NCI-H146 treated with DMSO at 0.1 percent for 48 hours (cell line): ENCODE data around the gene BTBD3.

Experiments used
- DNase-seq: peaks from one replicate; lab custom pipeline; 2025; ENCODE audit not compliant: unreplicated experiment; lab: John Stamatoyannopoulos, UW

The BTBD3 gene

GRCh38 chr20:11965602-11966001 is 47.9 kb downstream of the BTBD3 start:
- no peak for DNase-seq

GRCh38 chr20:11966186-11966585 is 48.5 kb downstream of the BTBD3 start:
- DNase-seq, result no peak

DNA sequence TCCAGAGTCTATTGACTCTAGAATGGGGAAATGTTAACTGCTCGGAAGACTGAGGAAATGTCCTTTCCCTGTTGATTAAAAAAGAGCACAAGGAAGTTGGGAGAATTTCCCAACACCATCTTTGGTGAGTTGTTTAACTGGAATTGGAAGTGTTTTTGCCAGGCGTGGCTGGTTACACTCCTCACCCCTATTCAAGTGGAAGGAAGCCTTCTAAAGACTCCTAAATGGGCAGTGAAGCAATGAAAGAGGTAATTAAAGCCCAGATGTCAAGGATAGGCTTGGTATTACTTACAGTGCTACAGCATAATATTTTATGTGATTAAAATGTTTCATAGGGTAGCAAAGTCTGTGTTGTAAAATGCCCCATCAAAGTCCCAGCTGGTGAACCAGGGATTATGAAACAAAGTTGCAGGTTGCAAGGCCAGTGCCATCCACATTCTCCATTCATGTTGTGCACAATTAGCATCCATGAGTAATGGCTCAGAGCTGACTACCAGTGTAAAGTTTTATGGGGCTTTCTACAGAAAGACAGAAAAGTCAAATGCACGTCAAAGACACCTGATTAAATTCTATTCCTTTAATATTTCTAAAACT is 52.6 kb downstream of the BTBD3 start:
- DNase-seq, result no peak

GRCh38 chr20:11972478-11972877 is 54.8 kb downstream of the BTBD3 start:
- no peak for DNase-seq
